ENCODE data around the gene C1orf232. TPM values are rescaled to one million over a fixed set of nuclear protein-coding genes. Genes with fewer than 3 reads are reported as not detected.

C1orf232 gene
- total RNA-seq, 2 experiments from 2014 or later = not detected

DNA sequence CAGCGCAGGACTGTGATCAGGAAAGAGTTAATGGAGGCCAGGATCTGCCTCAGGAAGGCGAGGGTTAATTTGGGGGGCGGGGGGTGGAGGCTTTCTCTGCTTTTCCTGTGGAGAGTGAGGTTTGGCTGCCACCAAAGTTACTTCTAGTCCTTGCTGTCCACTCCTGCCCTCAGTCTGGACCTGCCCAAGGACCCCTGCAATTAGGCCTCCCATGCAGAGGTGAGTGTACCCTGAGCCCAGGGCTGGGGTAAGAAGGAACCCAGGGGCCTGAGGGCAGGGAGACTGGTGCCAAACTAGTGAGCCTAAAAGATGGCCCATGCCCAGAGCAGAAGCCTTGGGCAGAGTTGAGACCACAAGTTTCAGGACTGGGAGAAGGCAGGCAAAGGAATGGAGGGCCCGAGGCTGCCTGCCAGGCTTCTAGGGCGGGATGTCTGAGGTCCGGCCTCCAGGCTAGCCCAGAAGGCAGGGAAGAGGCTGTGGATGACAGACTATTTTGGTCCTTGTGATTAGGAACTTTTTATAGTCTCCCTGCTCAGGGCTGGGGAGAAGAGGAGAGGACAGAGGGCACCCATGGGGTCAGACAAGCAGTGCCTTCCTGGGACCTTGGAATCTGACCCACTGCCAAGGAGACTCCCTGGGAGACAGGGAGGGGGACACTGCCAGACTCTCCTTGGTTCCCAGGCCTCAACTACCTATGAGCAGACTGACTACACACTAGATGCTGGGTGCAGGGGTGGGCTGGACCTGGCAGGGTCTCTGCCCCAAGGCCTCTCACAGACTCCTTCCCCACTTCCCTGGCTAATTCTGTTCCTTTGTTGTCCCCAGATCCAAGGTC, 9.6 kb downstream of the C1orf232 start, which contains the start of gene FAM110D:
FAM110D (plus strand) TSS at position 172 of the 835 bp plus-strand sequence. CDS start 2,213 bp downstream, outside the sequence.
- no peaks in the 10 kb centered on the region for H3K9me2 ChIP-seq (ENCODE audit: insufficient read depth, low read length)
- H3K4me1 ChIP-seq (ENCODE audit: insufficient read depth, low read length, poor library complexity, severe bottlenecking) = peaks cover 11% of the 10 kb centered on the region
- H3K27ac ChIP-seq (ENCODE audit: low read depth, low read length, poor library complexity, severe bottlenecking) = no peak within 1 kb of the TSS
- no TSS peak for BruUV-seq (replicated peaks)
- intact Hi-C loops (cut with micrococcal nuclease; ENCODE audit: unreplicated experiment) = no loop called here
- no peak within 1 kb of the TSS for H2AFZ ChIP-seq (ENCODE audit: low read length)
- no peaks in the 10 kb centered on the region for H3K79me2 ChIP-seq (ENCODE audit: insufficient read depth, low read depth, low read length)
- no peaks in the 10 kb centered on the region for H3K36me3 ChIP-seq (ENCODE audit: insufficient read depth, low read length)
- no peak within 1 kb of the TSS for H3K4me3 ChIP-seq (ENCODE audit: low read depth, low read length, poor library complexity, severe bottlenecking)
- TF ChIP-seq, protein P1, sequence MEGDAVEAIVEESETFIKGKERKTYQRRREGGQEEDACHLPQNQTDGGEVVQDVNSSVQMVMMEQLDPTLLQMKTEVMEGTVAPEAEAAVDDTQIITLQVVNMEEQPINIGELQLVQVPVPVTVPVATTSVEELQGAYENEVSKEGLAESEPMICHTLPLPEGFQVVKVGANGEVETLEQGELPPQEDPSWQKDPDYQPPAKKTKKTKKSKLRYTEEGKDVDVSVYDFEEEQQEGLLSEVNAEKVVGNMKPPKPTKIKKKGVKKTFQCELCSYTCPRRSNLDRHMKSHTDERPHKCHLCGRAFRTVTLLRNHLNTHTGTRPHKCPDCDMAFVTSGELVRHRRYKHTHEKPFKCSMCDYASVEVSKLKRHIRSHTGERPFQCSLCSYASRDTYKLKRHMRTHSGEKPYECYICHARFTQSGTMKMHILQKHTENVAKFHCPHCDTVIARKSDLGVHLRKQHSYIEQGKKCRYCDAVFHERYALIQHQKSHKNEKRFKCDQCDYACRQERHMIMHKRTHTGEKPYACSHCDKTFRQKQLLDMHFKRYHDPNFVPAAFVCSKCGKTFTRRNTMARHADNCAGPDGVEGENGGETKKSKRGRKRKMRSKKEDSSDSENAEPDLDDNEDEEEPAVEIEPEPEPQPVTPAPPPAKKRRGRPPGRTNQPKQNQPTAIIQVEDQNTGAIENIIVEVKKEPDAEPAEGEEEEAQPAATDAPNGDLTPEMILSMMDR (conservative IDR thresholded peaks at IDR 0.05; ENCODE audit: low read length) = no peak
- TF ChIP-seq EZH2phosphoT487 (IDR thresholded peaks at IDR 0.05; ENCODE audit: borderline replicate concordance, low read depth, low read length) = no peak
- no peak within 1 kb of the TSS for H3K4me2 ChIP-seq (ENCODE audit: low read length)
- ChIA-PET CTCF (ENCODE audit: unreplicated experiment) (no interaction called here), POLR2A (no interaction called here)
- no peaks in the 10 kb centered on the region for H3K9me3 ChIP-seq (ENCODE audit: low read length)
- no peaks in the 10 kb centered on the region for H4K20me1 ChIP-seq (ENCODE audit: insufficient read depth, low read length)
- no peak for DNase-seq (ENCODE audit: low spot score)

DNA sequence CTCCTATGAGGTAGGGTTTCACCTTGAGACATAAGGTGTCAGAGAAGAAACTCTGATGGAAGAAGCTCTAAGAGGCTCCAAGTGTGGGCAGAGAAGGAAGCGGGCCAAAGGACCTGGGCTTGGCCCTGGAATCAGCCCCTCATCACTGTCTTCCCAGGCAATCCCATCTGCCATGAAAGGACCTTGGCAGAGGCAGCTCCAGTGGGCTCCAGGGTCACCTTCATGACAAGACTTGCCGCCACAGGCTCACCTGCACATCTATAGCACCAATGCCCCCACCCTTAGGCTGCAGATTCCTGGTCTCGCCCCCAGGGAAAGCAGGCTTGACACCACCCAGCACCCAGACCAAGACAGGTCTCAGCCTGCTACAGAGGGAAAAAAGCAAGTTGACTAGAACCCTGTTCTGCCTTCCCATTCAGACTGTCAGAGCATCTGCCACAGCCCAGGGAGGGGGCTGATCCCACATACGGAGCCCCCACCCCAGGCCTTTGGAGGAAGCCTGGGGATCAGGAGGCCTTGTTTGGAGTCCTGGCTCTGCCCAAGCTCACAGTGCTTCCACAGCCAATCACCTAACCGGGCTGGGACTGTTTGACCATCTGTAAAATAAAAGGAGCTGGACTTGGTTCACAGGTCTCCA, 10.4 kb downstream of the C1orf232 start:
- Histone ChIP-seq H4K20me1 (ENCODE audit: insufficient read depth, low read length) (no peaks in the 10 kb centered on the region), H3K4me2 (ENCODE audit: low read length) (no peak overlapping the region), H3K79me2 (ENCODE audit: insufficient read depth, low read depth, low read length) (no peaks in the 10 kb centered on the region), H3K4me3 (ENCODE audit: low read depth, low read length, poor library complexity, severe bottlenecking) (no peak overlapping the region), H3K9me3 (ENCODE audit: low read length) (no peaks in the 10 kb centered on the region), H3K4me1 (ENCODE audit: insufficient read depth, low read length, poor library complexity, severe bottlenecking) (peaks cover 11% of the 10 kb centered on the region), H3K9me2 (ENCODE audit: insufficient read depth, low read length) (no peaks in the 10 kb centered on the region), H2AFZ (ENCODE audit: low read length) (no peak overlapping the region), H3K36me3 (ENCODE audit: insufficient read depth, low read length) (no peaks in the 10 kb centered on the region), H3K27ac (ENCODE audit: low read depth, low read length, poor library complexity, severe bottlenecking) (no peak overlapping the region)
- ChIA-PET POLR2A (no interaction called here), CTCF (ENCODE audit: unreplicated experiment) (no interaction called here)
- intact Hi-C loops (cut with micrococcal nuclease; ENCODE audit: unreplicated experiment) = no loop called here
- BruUV-seq (replicated peaks) = no TSS peak
- no peak for DNase-seq (ENCODE audit: low spot score)
- no peak for TF ChIP-seq EZH2phosphoT487 (IDR thresholded peaks at IDR 0.05; ENCODE audit: borderline replicate concordance, low read depth, low read length)
- TF ChIP-seq, protein P1 (conservative IDR thresholded peaks at IDR 0.05; ENCODE audit: low read length) = no peak

Measured in OCI-LY7 (cell line).